NCI-H2081 (cell line): ENCODE measurements around the gene NID2.

Experiments
- DNase-seq, 2 experiments: peaks; one replicate each; lab custom pipeline; 2025; lab: John Stamatoyannopoulos, UW

NID2 gene

GRCh38 chr14:52025310-52025709 is 43.5 kb downstream of the NID2 start:
- no peak for DNase-seq

GRCh38 chr14:52023518-52023917 is 45.3 kb downstream of the NID2 start:
- DNase-seq, result no peak

- DNase-seq, result no peak
Observed at GRCh38 chr14:52021957-52022600, 46.8 kb downstream of the NID2 start.

GRCh38 chr14:52020866-52021717 is 47.8 kb downstream of the NID2 start:
- DNase-seq, result no peak

GRCh38 chr14:52020161-52020714 is 48.6 kb downstream of the NID2 start:
- no peak for DNase-seq

- DNase-seq, result no peak
Observed at GRCh38 chr14:52018970-52019369, 49.9 kb downstream of the NID2 start.

GRCh38 chr14:52018252-52018651 is 50.6 kb downstream of the NID2 start:
- DNase-seq, result no peak

GRCh38 chr14:52015411-52016030 is 53.3 kb downstream of the NID2 start:
- peak in 1 of 2 experiments; percentile 30 for DNase-seq

GRCh38 chr14:52014601-52015267 is 54.1 kb downstream of the NID2 start:
- DNase-seq, result no peak

GRCh38 chr14:52013984-52014600 is 54.8 kb downstream of the NID2 start:
- DNase-seq, result peak in 1 of 2 experiments; percentile 7

GRCh38 chr14:52012635-52013034 is 56.2 kb downstream of the NID2 start:
- no peak for DNase-seq

- DNase-seq, result no peak
Observed at GRCh38 chr14:52011523-52011922, 57.3 kb downstream of the NID2 start.

GRCh38 chr14:52010173-52010693 is 58.6 kb downstream of the NID2 start:
- DNase-seq, result no peak

- no peak for DNase-seq
Observed at GRCh38 chr14:52008136-52008535, 60.7 kb downstream of the NID2 start.

- DNase-seq, result no peak
Observed at GRCh38 chr14:52007637-52008036, 61.2 kb downstream of the NID2 start.

GRCh38 chr14:52007211-52007610 is 61.6 kb downstream of the NID2 start:
- DNase-seq, result no peak

- DNase-seq, result no peak
Observed at GRCh38 chr14:52006361-52006760, 62.5 kb downstream of the NID2 start.

- no peak for DNase-seq
Observed at GRCh38 chr14:52005625-52006024, 63.2 kb downstream of the NID2 start.

GRCh38 chr14:52003324-52003723 is 65.5 kb downstream of the NID2 start:
- DNase-seq, result no peak

- no peak for DNase-seq
Observed at GRCh38 chr14:52002542-52002941, 66.3 kb downstream of the NID2 start.

- DNase-seq, result no peak
Observed at GRCh38 chr14:52000696-52001095, 68.2 kb downstream of the NID2 start.
